HCT116 (cell line): Measurements from ENCODE around the gene CDH13. TPM values are rescaled to one million over a fixed set of nuclear protein-coding genes. Genes with fewer than 3 reads are reported as not detected.

Experiments used
- ATAC-seq: fragments of 200-7000 bp; cut with Tn5 transposase; 2 replicates; pipeline ENCODE4 v1.9.1; 2020; ENCODE audit warnings: mild to moderate bottlenecking, moderate library complexity
- BruUV-seq: library from RNA; stranded (reverse); fragments of 400-500 nt; replicated peaks from 2 replicates; lab custom pipeline; 2021; lab: Mats Ljungman, UMichigan
- CTCF ChIA-PET: fragments of 300-600 bp; sonication (Branson Sonifier 250); formaldehyde crosslinking; loops from one replicate; lab custom pipeline; 2021; ENCODE audit warnings: antibody characterized with exemption; lab: Charles Lee
- POLR2A ChIA-PET: fragments of 300-600, 350-600 bp; sonication (Branson Sonifier 250); formaldehyde crosslinking; loops from one replicate; lab custom pipeline; 2021; ENCODE audit warnings: antibody characterized with exemption; lab: Charles Lee
- RAD21 ChIA-PET, 2 experiments: fragments of 300-600 bp; sonication (Branson Sonifier 250); formaldehyde crosslinking; loops; one replicate each; lab custom pipeline; 2023; ENCODE audit warnings: low total read pairs in 2 of 2; ENCODE audit not compliant: uncharacterized antibody in 2 of 2, unreplicated experiment in 2 of 2, low non-redundant PET in 1 of 2; lab: Charles Lee
- DNase-seq: peaks from one replicate; pipeline ENCODE4 v3.0.0-alpha.2; 2010; ENCODE audit warnings: low read depth, low spot score
- H2AFZ ChIP-seq: fragments of 200-600 bp; shearing (Covaris generic), sonication (generic); 2 replicates; pipeline ENCODE4 v1.6.1; 2017; ENCODE audit warnings: low read depth, mixed run types, mixed read lengths, antibody characterized with exemption, low read length; ENCODE audit not compliant: poor library complexity, severe bottlenecking
- H3K27ac ChIP-seq: 2 replicates; pipeline ENCODE4 v1.5.1; 2012; ENCODE audit warnings: low read depth, low read length
- H3K27me3 ChIP-seq: fragments of 200-600 bp; sonication (generic); 2 replicates; pipeline ENCODE4 v1.6.1; 2016; ENCODE audit warnings: mixed run types, low read length, mixed read lengths; ENCODE audit not compliant: insufficient read depth
- H3K36me3 ChIP-seq, 2 experiments: fragments of 200-500 bp in 1 of 2; fragments of 200-600 bp in 1 of 2; sonication (Bioruptor generic) in 1 of 2; sonication (generic) in 1 of 2; 2 replicates each; pipeline versions ENCODE4 v1.5.1 to v1.6.1; 2014 to 2016; ENCODE audit warnings: low read length in 2 of 2, inconsistent platforms in 1 of 2, mixed read lengths in 1 of 2, mixed run types in 1 of 2; ENCODE audit not compliant: insufficient read depth in 2 of 2, control insufficient read depth in 1 of 2
- H3K4me1 ChIP-seq, 2 experiments: fragments of 200-600 bp in 1 of 2; sonication (generic) in 1 of 2; 2 replicates each; pipeline versions ENCODE4 v1.5.1 to v1.6.1; 2012 to 2017; ENCODE audit warnings: low read length in 2 of 2, inconsistent platforms in 1 of 2, mild to moderate bottlenecking in 1 of 2, mixed read lengths in 1 of 2, mixed run types in 1 of 2, moderate library complexity in 1 of 2; ENCODE audit not compliant: insufficient read depth in 2 of 2, control insufficient read depth in 1 of 2
- H3K4me2 ChIP-seq: fragments of 200-600 bp; sonication (generic); 2 replicates; pipeline ENCODE4 v1.6.1; 2017; ENCODE audit warnings: mixed run types, low read length, mixed read lengths
- H3K4me3 ChIP-seq, 2 experiments: fragments of 200-600 bp in 1 of 2; sonication (generic) in 1 of 2; replicated peaks in 1 of 2; 2 replicates each; pipeline ENCODE4 v1.5.1; 2011 to 2016; ENCODE audit warnings: low read length in 2 of 2, control low read depth in 1 of 2, low read depth in 1 of 2, mild to moderate bottlenecking in 1 of 2, mixed read lengths in 1 of 2, mixed run types in 1 of 2
- H3K79me2 ChIP-seq: fragments of 200-600 bp; sonication (generic); 2 replicates; pipeline ENCODE4 v1.6.1; 2017; ENCODE audit warnings: mild to moderate bottlenecking, mixed run types, low read length, moderate library complexity, mixed read lengths; ENCODE audit not compliant: insufficient read depth
- H3K9ac ChIP-seq: fragments of 200-600 bp; sonication (generic); 2 replicates; pipeline ENCODE4 v1.6.1; 2016; ENCODE audit warnings: low read length, mixed read lengths
- H3K9me2 ChIP-seq: fragments of 200-600 bp; sonication (generic), shearing (Covaris generic); 2 replicates; pipeline ENCODE4 v1.6.1; 2017; ENCODE audit warnings: mixed run types, mild to moderate bottlenecking, moderate library complexity; ENCODE audit not compliant: insufficient read depth
- H3K9me3 ChIP-seq, 2 experiments: fragments of 200-500 bp in 1 of 2; fragments of 200-600 bp in 1 of 2; sonication (Bioruptor generic) in 1 of 2; sonication (generic) in 1 of 2; 2 replicates each; pipeline ENCODE4 v1.6.1; 2014 to 2017; ENCODE audit warnings: low read length in 2 of 2, mixed read lengths in 2 of 2, inconsistent platforms in 1 of 2, low read depth in 1 of 2, mild to moderate bottlenecking in 1 of 2, mixed run types in 1 of 2, moderate library complexity in 1 of 2; ENCODE audit not compliant: control insufficient read depth in 1 of 2, insufficient read depth in 1 of 2
- H4K20me1 ChIP-seq: fragments of 200-600 bp; sonication (generic), shearing (Covaris generic); 2 replicates; pipeline ENCODE4 v1.6.1; 2017; ENCODE audit warnings: mixed run types, mild to moderate bottlenecking, moderate library complexity; ENCODE audit not compliant: insufficient read depth
- CBX3 ChIP-seq: IDR thresholded peaks from 2 replicates; pipeline ENCODE4 v1.6.1; 2012; ENCODE audit warnings: low read depth
- CEBPB ChIP-seq: IDR thresholded peaks from 2 replicates; pipeline ENCODE4 v1.6.1; 2012; ENCODE audit warnings: low read depth
- EGR1 ChIP-seq: IDR thresholded peaks from 2 replicates; pipeline ENCODE4 v1.6.1; 2012; ENCODE audit warnings: low read depth
- ELF1 ChIP-seq: IDR thresholded peaks from 2 replicates; pipeline ENCODE4 v1.6.1; 2012; ENCODE audit warnings: low read depth, borderline replicate concordance
- EZH2 ChIP-seq: fragments of 200-600 bp; sonication (generic); IDR thresholded peaks from 2 replicates; pipeline ENCODE4 v1.6.1; 2017; ENCODE audit warnings: antibody characterized with exemption, mixed run types
- FOSL1 ChIP-seq: IDR thresholded peaks from 2 replicates; pipeline ENCODE4 v1.6.1; 2012; ENCODE audit warnings: low read depth
- JUND ChIP-seq: IDR thresholded peaks from 2 replicates; pipeline ENCODE4 v1.6.1; 2012
- POLR2A ChIP-seq: IDR thresholded peaks from 2 replicates; pipeline ENCODE4 v1.7.0; 2011; ENCODE audit warnings: borderline replicate concordance; ENCODE audit not compliant: insufficient read depth, insufficient read length; ENCODE audit errors: extremely low read depth
- POLR2AphosphoS5 ChIP-seq: IDR thresholded peaks from 2 replicates; pipeline ENCODE4 v1.6.1; 2011; ENCODE audit warnings: mild to moderate bottlenecking, low read depth, low read length, moderate library complexity
- RAD21 ChIP-seq: IDR thresholded peaks from 2 replicates; pipeline ENCODE4 v1.6.1; 2012; ENCODE audit warnings: low read depth, mild to moderate bottlenecking
- REST ChIP-seq: IDR thresholded peaks from 2 replicates; pipeline ENCODE4 v1.6.1; 2012; ENCODE audit warnings: low read depth
- TCF7L2 ChIP-seq: IDR thresholded peaks from 2 replicates; pipeline ENCODE4 v1.7.0; 2011; ENCODE audit warnings: borderline replicate concordance, inconsistent platforms; ENCODE audit not compliant: insufficient read depth, insufficient read length; ENCODE audit errors: extremely low read depth
- YY1 ChIP-seq: IDR thresholded peaks from 2 replicates; pipeline ENCODE4 v1.6.1; 2011; ENCODE audit warnings: low read length, low read depth, moderate library complexity, mild to moderate bottlenecking; ENCODE audit not compliant: insufficient replicate concordance; ENCODE audit errors: extremely low read depth
- ZFX ChIP-seq: fragments of 450-650 bp; IDR thresholded peaks from 2 replicates; pipeline ENCODE4 v1.6.1; 2017
- intact Hi-C: fragments of 100-400 bp; cut with micrococcal nuclease; formaldehyde crosslinking; loops from 2 replicates; pipeline ENCODE4 v1.10.0; 2022
- total RNA-seq: library from RNA; stranded (reverse); gene quantifications from one replicate; pipeline ENCODE4 v1.2.1, GENCODE V29; 2021; ENCODE audit not compliant: unreplicated experiment
- TF ChIP-seq, protein P1 (sequence below): IDR thresholded peaks from 2 replicates; pipeline ENCODE4 v1.6.1; 2012
- TF ChIP-seq, protein P2 (sequence below): IDR thresholded peaks from 2 replicates; pipeline ENCODE4 v1.6.1; 2012
- TF ChIP-seq, protein P3 (sequence below), 3 experiments: fragments of 200-600 bp in 1 of 3; sonication (generic) in 1 of 3; IDR thresholded peaks in 2 of 3; conservative IDR thresholded peaks in 1 of 3; 2 replicates each; pipeline ENCODE4 v1.5.1; 2012 to 2017; ENCODE audit warnings: low read depth in 2 of 3, low read length in 2 of 3, antibody characterized with exemption in 1 of 3, borderline replicate concordance in 1 of 3, control low read depth in 1 of 3, mild to moderate bottlenecking in 1 of 3, mixed read lengths in 1 of 3, mixed run types in 1 of 3, moderate library complexity in 1 of 3; ENCODE audit not compliant: insufficient read depth in 1 of 3

Gene CDH13
- total RNA-seq, 1 experiment from 2014 or later = not detected

DNA sequence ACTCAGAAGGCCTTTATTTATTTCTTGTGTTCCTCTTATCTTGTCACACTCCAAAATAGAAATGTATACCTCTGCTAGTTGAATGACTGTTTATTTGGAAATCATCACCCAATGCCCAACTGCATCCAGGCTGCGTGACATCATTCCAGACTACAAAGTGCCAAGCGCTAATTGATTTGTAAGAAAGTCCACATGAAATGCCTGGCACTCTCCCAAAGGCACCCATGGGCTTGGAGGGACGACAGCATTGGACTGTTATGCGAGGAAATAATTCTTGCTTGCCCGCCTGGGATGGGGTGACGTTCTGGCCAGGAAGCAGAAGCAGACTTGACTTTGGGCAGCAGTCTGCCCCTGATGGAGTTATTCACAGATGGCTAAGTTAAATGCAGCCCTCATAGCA lies 165.9 kb downstream of the CDH13 start:
- no peaks in the 10 kb centered on the region for H3K9me2 ChIP-seq
- ATAC-seq = no peak
- no peak overlapping the region for H3K27ac ChIP-seq
- no peaks in the 10 kb centered on the region; a peak in 1 of 4 replicates for H3K9me3 ChIP-seq
- no peak overlapping the region for H3K4me2 ChIP-seq
- no peak overlapping the region for H3K9ac ChIP-seq
- CTCF ChIA-PET = no interaction called here
- TF ChIP-seq REST (no peak), EZH2 (no peak), JUND (no peak), FOSL1 (no peak), ZFX (no peak), POLR2AphosphoS5 (no peak), ELF1 (no peak), TCF7L2 (no peak), YY1 (no peak), CBX3 (no peak), CEBPB (no peak), POLR2A (no peak), RAD21 (no peak), EGR1 (no peak)
- TF ChIP-seq, protein P1, sequence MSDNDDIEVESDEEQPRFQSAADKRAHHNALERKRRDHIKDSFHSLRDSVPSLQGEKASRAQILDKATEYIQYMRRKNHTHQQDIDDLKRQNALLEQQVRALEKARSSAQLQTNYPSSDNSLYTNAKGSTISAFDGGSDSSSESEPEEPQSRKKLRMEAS = no peak
- TF ChIP-seq, protein P2, sequence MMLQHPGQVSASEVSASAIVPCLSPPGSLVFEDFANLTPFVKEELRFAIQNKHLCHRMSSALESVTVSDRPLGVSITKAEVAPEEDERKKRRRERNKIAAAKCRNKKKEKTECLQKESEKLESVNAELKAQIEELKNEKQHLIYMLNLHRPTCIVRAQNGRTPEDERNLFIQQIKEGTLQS = no peak
- TF ChIP-seq, protein P3, sequence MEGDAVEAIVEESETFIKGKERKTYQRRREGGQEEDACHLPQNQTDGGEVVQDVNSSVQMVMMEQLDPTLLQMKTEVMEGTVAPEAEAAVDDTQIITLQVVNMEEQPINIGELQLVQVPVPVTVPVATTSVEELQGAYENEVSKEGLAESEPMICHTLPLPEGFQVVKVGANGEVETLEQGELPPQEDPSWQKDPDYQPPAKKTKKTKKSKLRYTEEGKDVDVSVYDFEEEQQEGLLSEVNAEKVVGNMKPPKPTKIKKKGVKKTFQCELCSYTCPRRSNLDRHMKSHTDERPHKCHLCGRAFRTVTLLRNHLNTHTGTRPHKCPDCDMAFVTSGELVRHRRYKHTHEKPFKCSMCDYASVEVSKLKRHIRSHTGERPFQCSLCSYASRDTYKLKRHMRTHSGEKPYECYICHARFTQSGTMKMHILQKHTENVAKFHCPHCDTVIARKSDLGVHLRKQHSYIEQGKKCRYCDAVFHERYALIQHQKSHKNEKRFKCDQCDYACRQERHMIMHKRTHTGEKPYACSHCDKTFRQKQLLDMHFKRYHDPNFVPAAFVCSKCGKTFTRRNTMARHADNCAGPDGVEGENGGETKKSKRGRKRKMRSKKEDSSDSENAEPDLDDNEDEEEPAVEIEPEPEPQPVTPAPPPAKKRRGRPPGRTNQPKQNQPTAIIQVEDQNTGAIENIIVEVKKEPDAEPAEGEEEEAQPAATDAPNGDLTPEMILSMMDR (IDR thresholded peaks at IDR 0.05 in 2 of 3, conservative IDR thresholded peaks at IDR 0.05 in 1 of 3; ENCODE audit: borderline replicate concordance in 1 of 3, insufficient read depth in 1 of 3, low read depth in 2 of 3, low read length in 2 of 3) = no peak
- POLR2A ChIA-PET = no interaction called here
- no peak overlapping the region for H2AFZ ChIP-seq
- intact Hi-C loops = no loop called here
- BruUV-seq = no TSS peak
- RAD21 ChIA-PET = no interaction called here
- H3K4me1 ChIP-seq = no peaks in the 10 kb centered on the region
- H3K79me2 ChIP-seq = no peaks in the 10 kb centered on the region
- H4K20me1 ChIP-seq = no peaks in the 10 kb centered on the region
- no peaks in the 10 kb centered on the region for H3K27me3 ChIP-seq
- no peaks in the 10 kb centered on the region for H3K36me3 ChIP-seq
- no peak for DNase-seq
- H3K4me3 ChIP-seq = no peak overlapping the region
